ENCODE data around the gene CCDC28B. TPM values are rescaled to one million over a fixed set of nuclear protein-coding genes. Genes with fewer than 3 reads are reported as not detected.

The CCDC28B gene
- total RNA-seq, 3 donors from 2014 or later (not counting 1 experiment from before 2014, with no cell fraction given): 19.3 to 30.6 (median 19.8) TPM

DNA sequence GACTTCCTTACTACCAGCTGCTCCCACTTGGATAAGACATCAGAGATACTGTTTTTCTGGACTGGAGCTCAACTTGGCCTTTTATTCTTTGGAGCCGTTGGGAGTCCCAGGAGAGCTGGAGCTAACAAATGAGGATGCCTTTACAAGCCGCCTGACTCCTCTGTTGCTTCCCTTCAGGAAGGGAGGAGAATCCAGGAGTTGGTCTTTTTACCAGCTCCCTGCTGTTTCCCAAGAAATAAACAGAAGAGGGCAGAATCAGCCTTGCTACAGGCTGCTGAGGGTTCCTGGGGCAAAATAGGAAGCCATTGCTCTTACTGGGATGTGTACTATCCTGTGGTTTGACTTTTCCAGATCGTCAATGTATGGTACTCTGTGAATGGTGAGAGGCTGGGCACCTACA, 23.3 kb downstream of the CCDC28B start:
- H3K9me3 ChIP-seq (ENCODE audit: control insufficient read depth, insufficient read depth, low read length): no peaks in the 10 kb centered on the region
- H3K4me3 ChIP-seq (ENCODE audit: low read length): no peak overlapping the region
- H3K36me3 Mint-ChIP-seq: peaks cover 15% of the 10 kb centered on the region
- no peaks in the 10 kb centered on the region for H3K27me3 Mint-ChIP-seq (ENCODE audit: low read depth in 2 of 2)
- intact Hi-C loops (cut with micrococcal nuclease): loop anchor here (5.0 kb wide), 1 partner anchor 114 kb away; the partner anchor contains the start of gene MARCKSL1
- ATAC-seq (no peak), DNase-seq (no peak)
- H3K27me3 ChIP-seq (ENCODE audit: control insufficient read depth, insufficient read depth, low read length): no peaks in the 10 kb centered on the region
- H3K4me1 Mint-ChIP-seq: peaks cover 20 to 29% of the 10 kb centered on the region in 2 donors
- TF ChIP-seq, protein P1, sequence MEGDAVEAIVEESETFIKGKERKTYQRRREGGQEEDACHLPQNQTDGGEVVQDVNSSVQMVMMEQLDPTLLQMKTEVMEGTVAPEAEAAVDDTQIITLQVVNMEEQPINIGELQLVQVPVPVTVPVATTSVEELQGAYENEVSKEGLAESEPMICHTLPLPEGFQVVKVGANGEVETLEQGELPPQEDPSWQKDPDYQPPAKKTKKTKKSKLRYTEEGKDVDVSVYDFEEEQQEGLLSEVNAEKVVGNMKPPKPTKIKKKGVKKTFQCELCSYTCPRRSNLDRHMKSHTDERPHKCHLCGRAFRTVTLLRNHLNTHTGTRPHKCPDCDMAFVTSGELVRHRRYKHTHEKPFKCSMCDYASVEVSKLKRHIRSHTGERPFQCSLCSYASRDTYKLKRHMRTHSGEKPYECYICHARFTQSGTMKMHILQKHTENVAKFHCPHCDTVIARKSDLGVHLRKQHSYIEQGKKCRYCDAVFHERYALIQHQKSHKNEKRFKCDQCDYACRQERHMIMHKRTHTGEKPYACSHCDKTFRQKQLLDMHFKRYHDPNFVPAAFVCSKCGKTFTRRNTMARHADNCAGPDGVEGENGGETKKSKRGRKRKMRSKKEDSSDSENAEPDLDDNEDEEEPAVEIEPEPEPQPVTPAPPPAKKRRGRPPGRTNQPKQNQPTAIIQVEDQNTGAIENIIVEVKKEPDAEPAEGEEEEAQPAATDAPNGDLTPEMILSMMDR (IDR thresholded peaks at IDR 0.05): no peak
- no peak overlapping the region for H3K27ac ChIP-seq (ENCODE audit: low read length)
- H3K4me3 Mint-ChIP-seq: peak overlapping the region; percentile 92
- H3K9me3 Mint-ChIP-seq: no peaks in the 10 kb centered on the region
- 98% methylated on average over 3 of the region's 3 CpGs for WGBS (ENCODE audit: insufficient coverage)
- peaks cover 40% of the 10 kb centered on the region for H3K36me3 ChIP-seq (ENCODE audit: control insufficient read depth, insufficient read depth, low read length)
- peak overlapping the region; percentile 92 to 96 for H3K27ac Mint-ChIP-seq
- peaks cover 30% of the 10 kb centered on the region for H3K4me1 ChIP-seq (ENCODE audit: control insufficient read depth, insufficient read depth, low read length)

- 95% methylated on average over 4 of the region's 4 CpGs for WGBS (ENCODE audit: insufficient coverage)
- ATAC-seq: no peak
- no peaks in the 10 kb centered on the region for H3K27me3 Mint-ChIP-seq (ENCODE audit: low read depth in 2 of 2)
- H3K9me3 Mint-ChIP-seq: no peaks in the 10 kb centered on the region
- peak overlapping the region; percentile 56 for H3K4me3 Mint-ChIP-seq
- Histone ChIP-seq H3K4me3 (ENCODE audit: low read length) (no peak overlapping the region), H3K27me3 (ENCODE audit: control insufficient read depth, insufficient read depth, low read length) (no peaks in the 10 kb centered on the region), H3K36me3 (ENCODE audit: control insufficient read depth, insufficient read depth, low read length) (peaks cover 45% of the 10 kb centered on the region), H3K27ac (ENCODE audit: low read length) (no peak overlapping the region), H3K4me1 (ENCODE audit: control insufficient read depth, insufficient read depth, low read length) (peaks cover 30% of the 10 kb centered on the region), H3K9me3 (ENCODE audit: control insufficient read depth, insufficient read depth, low read length) (no peaks in the 10 kb centered on the region)
- peaks cover 18% of the 10 kb centered on the region for H3K36me3 Mint-ChIP-seq
- no peak for DNase-seq
- TF ChIP-seq, protein P1 (IDR thresholded peaks at IDR 0.05): no peak
- H3K4me1 Mint-ChIP-seq: peaks cover 20 to 29% of the 10 kb centered on the region in 2 donors
- intact Hi-C loops (cut with micrococcal nuclease): loop anchor here (5.0 kb wide), 1 partner anchor 113 kb away; the partner anchor contains the start of gene MARCKSL1
- peak overlapping the region; percentile 92 to 96 for H3K27ac Mint-ChIP-seq
These were observed 23.9 kb downstream of the CCDC28B start for GRCh38 chr1:32224285-32224684.

DNA sequence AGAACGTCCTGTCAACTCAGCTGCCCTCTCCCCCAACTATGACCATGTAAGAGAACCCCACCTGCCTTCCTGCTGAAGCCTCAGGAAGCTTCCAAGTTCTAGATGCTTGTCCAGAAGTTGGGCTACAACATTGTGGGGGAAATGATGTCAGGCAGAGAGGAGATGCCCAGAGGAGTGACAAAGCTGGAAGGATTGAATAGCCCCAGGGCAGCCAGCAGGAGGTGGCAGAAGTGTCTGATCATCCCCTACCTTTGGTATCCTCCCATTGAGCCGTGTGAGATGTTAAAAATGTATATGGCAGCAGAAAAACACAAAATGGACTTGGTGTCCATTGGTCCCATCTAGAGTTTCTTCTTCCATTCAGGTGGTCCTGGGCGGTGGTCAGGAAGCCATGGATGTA, 28.4 kb downstream of the CCDC28B start:
- Histone ChIP-seq H3K4me3 (ENCODE audit: low read length) (no peak overlapping the region), H3K27me3 (ENCODE audit: control insufficient read depth, insufficient read depth, low read length) (no peaks in the 10 kb centered on the region), H3K9me3 (ENCODE audit: control insufficient read depth, insufficient read depth, low read length) (no peaks in the 10 kb centered on the region), H3K27ac (ENCODE audit: low read length) (no peak overlapping the region), H3K4me1 (ENCODE audit: control insufficient read depth, insufficient read depth, low read length) (peaks cover 5% of the 10 kb centered on the region), H3K36me3 (ENCODE audit: control insufficient read depth, insufficient read depth, low read length) (peaks cover 60% of the 10 kb centered on the region)
- Mint-ChIP-seq H3K4me3 (no peak overlapping the region), H3K27ac (no peak overlapping the region), H3K27me3 (ENCODE audit: low read depth in 2 of 2) (no peaks in the 10 kb centered on the region), H3K9me3 (no peaks in the 10 kb centered on the region), H3K4me1 (peaks cover 7% of the 10 kb centered on the region in 2 donors), H3K36me3 (peaks cover 18% of the 10 kb centered on the region)
- intact Hi-C loops (cut with micrococcal nuclease): no loop called here
- ATAC-seq (no peak), DNase-seq (no peak)
- TF ChIP-seq, protein P1 (IDR thresholded peaks at IDR 0.05): no peak
- 89% methylated on average over 3 of the region's 3 CpGs for WGBS (ENCODE audit: insufficient coverage)

DNA sequence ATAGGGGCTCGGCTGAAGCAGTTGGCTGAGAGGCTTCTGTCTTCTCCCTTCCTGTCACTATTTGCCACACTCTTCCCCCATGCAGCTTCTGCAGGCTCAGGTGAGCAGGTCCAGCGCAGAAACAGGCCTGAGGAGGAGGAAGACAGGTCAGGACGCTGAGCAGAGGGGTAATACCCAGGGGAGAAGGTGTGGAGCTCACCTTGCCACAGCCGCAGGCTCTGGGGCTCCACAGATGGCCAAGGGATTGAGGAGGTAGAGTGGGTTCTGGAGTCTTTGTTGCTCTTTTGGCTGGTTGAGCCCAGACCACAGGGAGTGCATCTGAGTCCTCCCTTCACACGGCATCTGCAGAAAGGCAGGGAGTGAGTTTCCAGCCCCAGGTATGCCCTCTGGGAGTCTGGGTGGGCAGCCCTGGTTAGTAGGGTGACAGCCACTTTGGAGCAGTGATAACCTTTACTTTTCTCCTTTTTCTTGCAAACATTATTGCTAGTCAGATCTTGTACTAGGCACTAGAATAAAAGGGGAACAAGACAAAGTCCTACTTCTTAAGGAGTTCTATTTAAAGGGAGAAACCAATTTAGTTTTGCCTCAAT, 31.5 kb downstream of the CCDC28B start:
- Mint-ChIP-seq H3K36me3 (peaks cover 18% of the 10 kb centered on the region), H3K27ac (peak overlapping the region; percentile 0 to 19), H3K4me1 (no peaks in the 10 kb centered on the region), H3K27me3 (ENCODE audit: low read depth in 2 of 2) (no peaks in the 10 kb centered on the region), H3K4me3 (no peak overlapping the region), H3K9me3 (no peaks in the 10 kb centered on the region)
- intact Hi-C loops (cut with micrococcal nuclease): no loop called here
- Histone ChIP-seq H3K27me3 (ENCODE audit: control insufficient read depth, insufficient read depth, low read length) (no peaks in the 10 kb centered on the region), H3K4me3 (ENCODE audit: low read length) (no peak overlapping the region), H3K4me1 (ENCODE audit: control insufficient read depth, insufficient read depth, low read length) (no peaks in the 10 kb centered on the region), H3K9me3 (ENCODE audit: control insufficient read depth, insufficient read depth, low read length) (no peaks in the 10 kb centered on the region), H3K36me3 (ENCODE audit: control insufficient read depth, insufficient read depth, low read length) (peaks cover 38% of the 10 kb centered on the region), H3K27ac (ENCODE audit: low read length) (no peak overlapping the region)
- TF ChIP-seq, protein P1 (IDR thresholded peaks at IDR 0.05): no peak
- 88% methylated on average over 5 of the region's 5 CpGs for WGBS (ENCODE audit: insufficient coverage)
- DNase-seq (no peak), ATAC-seq (no peak)
